ENCODE results near the gene MCOLN1.

Gene MCOLN1

DNA sequence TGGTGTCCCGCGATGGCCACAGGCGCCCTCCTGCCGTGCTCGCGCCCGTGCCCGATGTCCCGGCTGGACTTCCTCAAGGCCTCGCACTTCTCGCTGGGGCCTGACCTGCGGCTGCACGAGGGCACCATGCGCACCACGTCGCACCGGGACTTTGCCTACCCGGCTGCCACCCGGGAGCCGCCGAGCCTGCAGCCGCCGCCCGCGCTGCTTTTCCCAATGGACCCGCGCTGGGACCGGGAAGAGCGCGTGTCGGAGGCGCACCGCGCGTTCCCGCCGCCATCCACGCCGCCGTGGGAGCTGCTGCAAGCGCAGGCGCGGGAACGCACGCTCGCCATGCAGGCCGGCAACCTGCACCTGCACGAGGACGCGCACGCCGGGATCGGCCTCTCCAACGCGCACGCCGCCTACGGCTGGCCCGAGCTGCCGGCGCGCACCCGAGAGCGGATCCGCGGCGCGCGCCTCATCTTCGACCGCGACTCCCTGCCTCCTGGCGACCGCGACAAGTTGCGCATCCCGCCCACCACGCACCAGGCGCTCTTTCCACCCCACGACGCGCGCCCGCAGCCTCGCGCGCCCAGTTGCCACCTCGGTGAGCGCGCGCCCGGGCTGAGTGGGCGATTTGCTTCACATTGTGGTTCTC lies 21.5 kb upstream of the MCOLN1 start:
- Histone ChIP-seq H3K27me3 (ENCODE audit: control insufficient read depth, insufficient read depth, low read length) (no peaks in the 10 kb centered on the region), H3K9me3 (ENCODE audit: control insufficient read depth, low read length) (no peaks in the 10 kb centered on the region), H3K36me3 (ENCODE audit: control insufficient read depth, insufficient read depth, low read length) (no peaks in the 10 kb centered on the region), H3K9ac (no peak overlapping the region), H2AFZ (peak overlapping the region; percentile 71), H3K4me3 (ENCODE audit: low read depth, low read length) (peak overlapping the region; percentile 43), H3K4me1 (peaks cover 4% of the 10 kb centered on the region), H3K27ac (no peak overlapping the region), H3K79me2 (no peaks in the 10 kb centered on the region), H3K4me2 (ENCODE audit: low read length) (peak overlapping the region; percentile 71)
- TF ChIP-seq, protein P1, sequence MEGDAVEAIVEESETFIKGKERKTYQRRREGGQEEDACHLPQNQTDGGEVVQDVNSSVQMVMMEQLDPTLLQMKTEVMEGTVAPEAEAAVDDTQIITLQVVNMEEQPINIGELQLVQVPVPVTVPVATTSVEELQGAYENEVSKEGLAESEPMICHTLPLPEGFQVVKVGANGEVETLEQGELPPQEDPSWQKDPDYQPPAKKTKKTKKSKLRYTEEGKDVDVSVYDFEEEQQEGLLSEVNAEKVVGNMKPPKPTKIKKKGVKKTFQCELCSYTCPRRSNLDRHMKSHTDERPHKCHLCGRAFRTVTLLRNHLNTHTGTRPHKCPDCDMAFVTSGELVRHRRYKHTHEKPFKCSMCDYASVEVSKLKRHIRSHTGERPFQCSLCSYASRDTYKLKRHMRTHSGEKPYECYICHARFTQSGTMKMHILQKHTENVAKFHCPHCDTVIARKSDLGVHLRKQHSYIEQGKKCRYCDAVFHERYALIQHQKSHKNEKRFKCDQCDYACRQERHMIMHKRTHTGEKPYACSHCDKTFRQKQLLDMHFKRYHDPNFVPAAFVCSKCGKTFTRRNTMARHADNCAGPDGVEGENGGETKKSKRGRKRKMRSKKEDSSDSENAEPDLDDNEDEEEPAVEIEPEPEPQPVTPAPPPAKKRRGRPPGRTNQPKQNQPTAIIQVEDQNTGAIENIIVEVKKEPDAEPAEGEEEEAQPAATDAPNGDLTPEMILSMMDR (IDR thresholded peaks at IDR 0.05), result no peak

DNA sequence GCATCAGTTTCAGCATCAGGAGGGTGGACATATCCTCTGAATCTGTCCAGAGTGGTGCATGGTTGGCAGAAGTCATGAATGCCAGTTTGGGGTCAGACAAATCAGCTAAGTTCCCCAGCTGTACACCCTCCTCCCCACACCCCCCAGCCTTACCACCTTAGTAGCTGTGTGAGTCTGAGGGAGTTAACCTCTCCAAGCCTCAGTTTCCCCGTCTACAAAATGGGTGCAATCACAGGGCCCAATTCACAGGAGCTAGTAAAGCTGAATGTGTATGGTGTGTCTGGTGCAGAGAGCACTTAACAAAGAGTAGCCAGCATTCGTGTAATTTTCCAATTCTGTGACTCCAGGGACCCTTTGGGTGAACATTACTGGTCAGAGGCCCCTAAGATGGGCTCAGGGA lies 19.9 kb upstream of the MCOLN1 start:
- H3K27ac ChIP-seq, result no peak overlapping the region
- no peaks in the 10 kb centered on the region for H3K9me3 ChIP-seq (ENCODE audit: control insufficient read depth, low read length)
- H3K4me2 ChIP-seq (ENCODE audit: low read length), result no peak overlapping the region
- H3K9ac ChIP-seq, result no peak overlapping the region
- H3K27me3 ChIP-seq (ENCODE audit: control insufficient read depth, insufficient read depth, low read length), result no peaks in the 10 kb centered on the region
- no peaks in the 10 kb centered on the region for H3K36me3 ChIP-seq (ENCODE audit: control insufficient read depth, insufficient read depth, low read length)
- H3K4me1 ChIP-seq, result peaks cover 4% of the 10 kb centered on the region
- TF ChIP-seq, protein P1 (IDR thresholded peaks at IDR 0.05), result no peak
- no peak overlapping the region for H2AFZ ChIP-seq
- H3K4me3 ChIP-seq (ENCODE audit: low read depth, low read length), result no peak overlapping the region
- no peaks in the 10 kb centered on the region for H3K79me2 ChIP-seq

GRCh38 chr19:7504684-7505083 lies 17.7 kb upstream of the MCOLN1 start:
- Histone ChIP-seq H3K9ac (no peak overlapping the region), H3K79me2 (no peaks in the 10 kb centered on the region), H3K4me2 (ENCODE audit: low read length) (no peak overlapping the region), H3K9me3 (ENCODE audit: control insufficient read depth, low read length) (no peaks in the 10 kb centered on the region), H3K36me3 (ENCODE audit: control insufficient read depth, insufficient read depth, low read length) (no peaks in the 10 kb centered on the region), H2AFZ (no peak overlapping the region), H3K27ac (no peak overlapping the region), H3K4me3 (ENCODE audit: low read depth, low read length) (no peak overlapping the region), H3K27me3 (ENCODE audit: control insufficient read depth, insufficient read depth, low read length) (no peaks in the 10 kb centered on the region), H3K4me1 (peaks cover 4% of the 10 kb centered on the region)
- TF ChIP-seq, protein P1 (IDR thresholded peaks at IDR 0.05), result no peak

GRCh38 chr19:7505288-7505681 lies 17.1 kb upstream of the MCOLN1 start:
- Histone ChIP-seq H2AFZ (peak overlapping the region; percentile 53), H3K9me3 (ENCODE audit: control insufficient read depth, low read length) (no peaks in the 10 kb centered on the region), H3K27me3 (ENCODE audit: control insufficient read depth, insufficient read depth, low read length) (no peaks in the 10 kb centered on the region), H3K27ac (no peak overlapping the region), H3K36me3 (ENCODE audit: control insufficient read depth, insufficient read depth, low read length) (no peaks in the 10 kb centered on the region), H3K4me2 (ENCODE audit: low read length) (no peak overlapping the region), H3K79me2 (no peaks in the 10 kb centered on the region), H3K4me1 (peaks cover 4% of the 10 kb centered on the region), H3K4me3 (ENCODE audit: low read depth, low read length) (no peak overlapping the region), H3K9ac (no peak overlapping the region)
- TF ChIP-seq, protein P1 (IDR thresholded peaks at IDR 0.05), result no peak

Data from parathyroid adenoma (tissue), 2 donors.